T-cell (primary cell): ENCODE results near the gene KRTAP12-1. TPM values are rescaled to one million over a fixed set of nuclear protein-coding genes. Genes with fewer than 3 reads are reported as not detected.

Experiments used
- ATAC-seq, 4 experiments: fragments of 200-7000 bp in 3 of 4; fragments of 150-1000 bp in 1 of 4; cut with Tn5 transposase; replicated peaks in 1 of 4; 1 replicate in 3 of 4; 2 replicates in 1 of 4; pipeline ENCODE4 v1.10.0; 2021; ENCODE audit warnings: moderate library complexity in 3 of 4, mild to moderate bottlenecking in 2 of 4, moderate number of reproducible peaks in 1 of 4
- CTCF ChIA-PET, 2 donors: fragments of 300-600 bp; sonication (Branson Sonifier 250); formaldehyde crosslinking; loops; one replicate each; lab custom pipeline; 2022; ENCODE audit warnings: antibody characterized with exemption in 2 of 2; lab: Charles Lee
- POLR2A ChIA-PET, 2 donors: fragments of 300-600 bp; sonication (Branson Sonifier 250); formaldehyde crosslinking; loops; one replicate each; lab custom pipeline; 2022; ENCODE audit warnings: antibody characterized with exemption in 2 of 2; lab: Charles Lee
- DNase-seq, 35 experiments: peaks; one replicate each; pipeline versions ENCODE4 v3.0.0 to v3.0.0-alpha.2; 2013 to 2023
- H3K27ac ChIP-seq: one replicate; pipeline ENCODE4 v1.5.1; 2013; ENCODE audit warnings: low read length
- H3K27me3 ChIP-seq, 2 experiments: replicated peaks in 1 of 2; 1 replicate in 1 of 2; 2 replicates in 1 of 2; pipeline versions ENCODE4 v1.6.1 to v1.7.0; 2013; ENCODE audit warnings: low read length in 1 of 2, mixed read lengths in 1 of 2; ENCODE audit not compliant: control insufficient read depth in 2 of 2, insufficient read depth in 2 of 2; ENCODE audit errors: extremely low read depth in 1 of 2
- H3K36me3 ChIP-seq, 2 donors: 1 replicate in 1 of 2; 2 replicates in 1 of 2; pipeline versions ENCODE4 v1.6.1 to v1.7.0; 2013; ENCODE audit warnings: low read length in 1 of 2; ENCODE audit not compliant: control insufficient read depth in 2 of 2, insufficient read depth in 1 of 2; ENCODE audit errors: extremely low read depth in 1 of 2
- H3K4me1 ChIP-seq, 2 experiments: 1 replicate in 1 of 2; 2 replicates in 1 of 2; pipeline versions ENCODE4 v1.6.1 to v1.7.0; 2013; ENCODE audit warnings: low read length in 2 of 2, mixed read lengths in 1 of 2; ENCODE audit not compliant: insufficient read depth in 2 of 2, control insufficient read depth in 1 of 2; ENCODE audit errors: extremely low read depth in 1 of 2
- H3K4me3 ChIP-seq, 2 donors: 1 replicate in 1 of 2; 2 replicates in 1 of 2; pipeline versions ENCODE4 v1.5.1 to v1.7.0; 2013; ENCODE audit warnings: mild to moderate bottlenecking in 2 of 2, low read length in 1 of 2, moderate library complexity in 1 of 2; ENCODE audit not compliant: control insufficient read depth in 1 of 2; ENCODE audit errors: extremely low read depth in 1 of 2
- H3K9me3 ChIP-seq: 2 replicates; pipeline ENCODE4 v1.7.0; 2013
- H3K27ac Mint-ChIP-seq, 2 donors: one replicate each; pipeline ENCODE4 v1.8.0; 2020 to 2021; ENCODE audit warnings: mild to moderate bottlenecking in 2 of 2, mixed read lengths in 2 of 2
- H3K27me3 Mint-ChIP-seq, 2 donors: one replicate each; pipeline ENCODE4 v1.8.0; 2021 to 2022; ENCODE audit warnings: mixed read lengths in 2 of 2
- H3K36me3 Mint-ChIP-seq: one replicate; pipeline ENCODE4 v1.8.0; 2021; ENCODE audit warnings: mixed read lengths
- H3K4me1 Mint-ChIP-seq, 3 donors: one replicate each; pipeline ENCODE4 v1.8.0; 2020 to 2022; ENCODE audit warnings: mixed read lengths in 3 of 3, mild to moderate bottlenecking in 1 of 3
- H3K4me3 Mint-ChIP-seq, 3 donors: one replicate each; pipeline ENCODE4 v1.8.0; 2020 to 2022; ENCODE audit warnings: mild to moderate bottlenecking in 3 of 3, mixed read lengths in 3 of 3, moderate library complexity in 3 of 3
- H3K9me3 Mint-ChIP-seq, 3 donors: one replicate each; pipeline ENCODE4 v1.8.0; 2020 to 2022; ENCODE audit warnings: mixed read lengths in 3 of 3
- WGBS: methylation state at CpG from one replicate; pipeline ENCODE4 v1.1.5; 2013; ENCODE audit warnings: missing lambda C conversion rate; ENCODE audit not compliant: insufficient coverage; 5-methylcytosine and 5-hydroxymethylcytosine counted together
- total RNA-seq, 35 experiments: library from RNA in 6 of 35; stranded (reverse) in 6 of 35; fragments of 120-200 nt in 1 of 35; gene quantifications; one replicate each; pipeline versions ENCODE4 v1.2.1 to v1.2.4 and lab custom pipeline; 2013 to 2026

Gene KRTAP12-1
- total RNA-seq, 5 donors from 2014 or later (not counting 1 experiment from before 2014, with no cell fraction given), result not detected

DNA sequence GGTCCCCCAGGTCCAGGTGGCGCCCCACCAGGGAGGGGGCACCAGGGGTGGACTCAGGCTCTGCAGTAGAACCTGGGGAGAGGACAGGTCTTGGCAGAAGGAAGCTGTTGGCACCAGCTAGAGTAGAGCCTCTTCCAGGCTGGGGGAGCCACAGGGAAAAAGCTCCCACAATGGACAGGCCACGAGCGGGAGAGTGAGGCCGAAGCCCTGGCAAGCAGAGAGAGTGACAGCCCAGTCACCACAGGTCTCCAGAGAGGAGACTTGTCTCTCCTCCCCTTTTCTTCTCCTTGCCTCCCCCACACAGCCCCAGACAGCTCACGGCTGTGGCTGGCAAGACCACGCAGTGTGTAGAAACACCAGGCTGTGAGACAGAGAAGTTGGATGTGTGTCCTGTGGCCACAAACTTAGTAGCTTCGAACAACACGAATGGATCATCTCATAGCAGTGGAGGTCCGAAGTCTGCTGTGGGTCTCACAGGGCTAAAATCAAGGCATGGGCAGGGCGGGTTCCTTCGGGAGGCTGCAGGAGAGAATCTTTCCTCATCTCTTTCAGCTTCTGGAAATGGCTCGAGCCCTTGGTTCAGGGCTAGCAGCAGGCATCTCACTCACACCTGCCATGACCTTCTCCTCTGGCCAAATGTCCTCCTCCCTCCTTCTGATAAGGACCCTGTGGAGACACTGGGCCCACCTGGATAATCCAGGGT, 30.8 kb downstream of the KRTAP12-1 start:
- ChIA-PET POLR2A (interaction anchor here in 1 of 2 donors (0.5 to 0.8 kb wide), 2 partner anchors 35 to 1774 kb away, joined by 3 to 7 read pairs; no protein-coding TSS in a partner anchor), CTCF (no interaction called here)
- peaks cover 0 to 33% of the 10 kb centered on the region in 2 experiments for H3K4me1 ChIP-seq
- Mint-ChIP-seq H3K36me3 (peaks cover 1% of the 10 kb centered on the region), H3K4me1 (peaks cover 26 to 40% (median 27%) of the 10 kb centered on the region in 3 donors), H3K4me3 (no peak overlapping the region), H3K9me3 (peaks cover under 1% of the 10 kb centered on the region in 3 donors), H3K27ac (peak overlapping the region in 1 of 2 donors; percentile 28), H3K27me3 (no peaks in the 10 kb centered on the region)
- H3K27ac ChIP-seq, result no peak overlapping the region
- no peaks in the 10 kb centered on the region for H3K9me3 ChIP-seq
- 89% methylated on average over 11 of the region's 12 CpGs for WGBS
- no peaks in the 10 kb centered on the region for H3K27me3 ChIP-seq
- no peaks in the 10 kb centered on the region for H3K36me3 ChIP-seq
- ATAC-seq (no peak), DNase-seq (no peak)
- no peak overlapping the region for H3K4me3 ChIP-seq

- ChIA-PET POLR2A (no interaction called here), CTCF (no interaction called here)
- no peaks in the 10 kb centered on the region for H3K36me3 Mint-ChIP-seq
- Histone ChIP-seq H3K36me3 (no peaks in the 10 kb centered on the region), H3K9me3 (no peaks in the 10 kb centered on the region), H3K4me1 (peaks cover 0 to 26% of the 10 kb centered on the region in 2 experiments), H3K27me3 (no peaks in the 10 kb centered on the region), H3K4me3 (no peak overlapping the region), H3K27ac (no peak overlapping the region)
- H3K27ac Mint-ChIP-seq, result peak overlapping the region in 1 of 2 donors; percentile 63
- ATAC-seq, result no peak
- H3K4me1 Mint-ChIP-seq, result peaks cover 21 to 34% (median 24%) of the 10 kb centered on the region in 3 donors
- WGBS, result 87% methylated on average over 14 of the region's 20 CpGs
- H3K9me3 Mint-ChIP-seq, result no peaks in the 10 kb centered on the region
- no peak overlapping the region for H3K4me3 Mint-ChIP-seq
- H3K27me3 Mint-ChIP-seq, result no peaks in the 10 kb centered on the region
- DNase-seq, result no peak
Measured at GRCh38 chr21:44650265-44650972, 31.5 kb downstream of the KRTAP12-1 start.

DNA sequence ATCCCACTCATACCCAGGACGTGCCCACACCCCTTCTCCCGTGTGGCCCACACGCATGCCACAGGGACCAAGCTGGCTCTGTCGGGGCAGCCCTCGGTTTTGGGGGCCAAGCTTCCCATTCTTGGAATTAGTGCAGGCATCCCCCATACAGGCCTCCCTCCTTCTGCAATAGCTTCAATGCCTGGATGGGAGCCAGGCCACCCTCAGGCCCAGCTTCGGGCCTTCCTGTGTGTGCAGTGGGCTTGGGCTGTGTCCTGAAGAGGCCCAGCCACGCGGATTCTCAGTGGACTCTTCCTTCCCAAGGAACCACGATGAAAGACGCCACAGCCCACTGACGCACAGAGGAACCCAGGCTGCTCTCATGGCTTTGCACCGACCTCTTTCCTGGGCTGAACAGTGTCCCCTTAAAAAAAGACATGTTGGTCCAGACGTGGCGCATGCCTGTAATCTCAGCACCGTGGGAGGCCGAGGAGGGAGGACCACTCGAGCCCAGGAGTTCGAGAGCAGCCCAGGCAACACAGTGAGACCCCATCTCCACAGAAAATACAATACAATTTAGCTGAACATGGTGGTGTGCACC, 32.4 kb downstream of the KRTAP12-1 start:
- ChIA-PET CTCF (no interaction called here), POLR2A (no interaction called here)
- Mint-ChIP-seq H3K4me1 (peaks cover 14 to 26% (median 20%) of the 10 kb centered on the region in 3 donors), H3K27ac (peak overlapping the region in 1 of 2 donors; percentile 64), H3K9me3 (peaks cover 0 to 6% (median 5%) of the 10 kb centered on the region in 3 donors), H3K27me3 (no peaks in the 10 kb centered on the region), H3K36me3 (peaks cover 5% of the 10 kb centered on the region), H3K4me3 (no peak overlapping the region)
- WGBS, result 98% methylated on average over 14 of the region's 18 CpGs
- DNase-seq, result no peak
- Histone ChIP-seq H3K36me3 (no peaks in the 10 kb centered on the region), H3K27me3 (no peaks in the 10 kb centered on the region), H3K4me1 (peaks cover 0 to 18% of the 10 kb centered on the region in 2 experiments), H3K27ac (no peak overlapping the region), H3K4me3 (no peak overlapping the region), H3K9me3 (no peaks in the 10 kb centered on the region)
- ATAC-seq, result no peak

DNA sequence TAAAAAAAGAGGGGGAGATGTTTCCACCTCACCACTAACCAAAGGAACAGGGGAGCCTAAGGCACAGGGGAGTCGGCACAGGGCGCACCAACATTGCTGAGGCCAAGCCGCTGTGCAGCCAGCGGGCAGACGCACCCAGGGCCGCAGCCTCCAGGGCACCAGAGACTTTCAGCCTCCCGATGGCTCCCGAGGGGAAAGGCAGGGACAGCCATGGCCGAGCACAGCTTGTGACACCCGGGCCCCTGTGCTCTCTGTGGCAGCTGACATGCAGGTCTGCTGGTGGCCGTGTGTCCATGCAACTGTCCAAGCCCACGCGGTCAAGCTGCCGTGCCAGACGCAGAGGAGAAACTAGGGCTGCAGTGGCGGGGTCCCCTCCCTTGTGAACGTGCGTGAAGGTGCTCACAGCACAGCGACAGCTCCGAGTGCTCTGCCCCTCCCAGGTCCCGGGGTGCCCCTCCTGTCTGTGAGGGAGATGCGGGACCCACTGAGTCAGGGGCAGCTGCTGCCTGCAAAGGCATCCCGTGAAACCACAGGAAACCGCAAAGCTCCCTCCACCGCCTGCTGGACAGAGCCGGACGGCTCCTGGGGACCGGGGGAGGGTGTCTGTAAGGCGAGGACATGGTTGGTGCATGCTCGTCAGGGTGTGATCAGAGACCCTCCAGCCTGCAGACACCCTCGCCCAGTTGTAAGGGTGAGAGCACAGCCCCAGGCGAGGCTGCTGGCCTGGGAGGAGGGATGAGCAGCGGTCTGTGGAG, 33.2 kb downstream of the KRTAP12-1 start:
- no peak overlapping the region for H3K27ac Mint-ChIP-seq
- H3K36me3 Mint-ChIP-seq, result peaks cover 8% of the 10 kb centered on the region
- ATAC-seq (no peak), DNase-seq (no peak)
- peaks cover 6 to 17% (median 11%) of the 10 kb centered on the region in 3 donors for H3K4me1 Mint-ChIP-seq
- ChIA-PET POLR2A (no interaction called here), CTCF (no interaction called here)
- no peak overlapping the region for H3K27ac ChIP-seq
- H3K9me3 Mint-ChIP-seq, result peaks cover 7 to 14% (median 14%) of the 10 kb centered on the region in 3 donors
- no peaks in the 10 kb centered on the region for H3K27me3 ChIP-seq
- H3K27me3 Mint-ChIP-seq, result no peaks in the 10 kb centered on the region
- no peaks in the 10 kb centered on the region for H3K9me3 ChIP-seq
- H3K4me3 ChIP-seq, result no peak overlapping the region
- WGBS, result 84% methylated on average over 28 of the region's 33 CpGs
- peaks cover 0 to 9% of the 10 kb centered on the region in 2 experiments for H3K4me1 ChIP-seq
- no peak overlapping the region for H3K4me3 Mint-ChIP-seq
- H3K36me3 ChIP-seq, result no peaks in the 10 kb centered on the region

DNA sequence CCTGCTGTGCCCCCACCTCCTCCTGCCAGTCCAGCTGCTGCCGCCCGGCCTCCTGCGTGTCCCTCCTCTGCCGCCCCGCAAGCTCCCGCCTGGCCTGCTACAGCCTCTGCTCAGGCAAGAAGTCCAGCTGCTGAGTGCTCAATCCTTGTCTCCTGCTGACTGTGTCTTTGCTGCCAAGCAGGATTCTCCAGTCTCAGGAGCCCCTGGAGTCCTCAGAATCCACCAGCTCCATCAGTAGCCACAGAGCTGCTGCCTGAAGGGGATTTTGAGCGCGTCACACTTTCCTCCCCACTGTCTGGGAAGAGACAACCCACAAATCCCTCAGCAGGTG, 34.8 kb downstream of the KRTAP12-1 start:
- Histone ChIP-seq H3K27me3 (no peaks in the 10 kb centered on the region), H3K4me1 (peaks cover 0 to 4% of the 10 kb centered on the region in 2 experiments), H3K4me3 (no peak overlapping the region), H3K27ac (no peak overlapping the region), H3K36me3 (no peaks in the 10 kb centered on the region), H3K9me3 (no peaks in the 10 kb centered on the region)
- DNase-seq (no peak), ATAC-seq (no peak)
- H3K27me3 Mint-ChIP-seq, result no peaks in the 10 kb centered on the region
- peaks cover 0 to 8% (median 7%) of the 10 kb centered on the region in 3 donors for H3K4me1 Mint-ChIP-seq
- CTCF ChIA-PET, result no interaction called here
- WGBS, result 74% methylated on average over 8 of the region's 8 CpGs
- H3K36me3 Mint-ChIP-seq, result peaks cover 8% of the 10 kb centered on the region
- no peak overlapping the region for H3K27ac Mint-ChIP-seq
- no peak overlapping the region for H3K4me3 Mint-ChIP-seq
- POLR2A ChIA-PET, result interaction anchor here in 1 of 2 donors (0.5 kb wide), 1 partner anchor 19 kb away, joined by 5 read pairs; no protein-coding TSS in a partner anchor
- H3K9me3 Mint-ChIP-seq, result peaks cover 16 to 25% (median 25%) of the 10 kb centered on the region in 3 donors
